H7 (cell line): ENCODE results near the gene ZNF200. TPM values are rescaled to one million over a fixed set of nuclear protein-coding genes. Genes with fewer than 3 reads are reported as not detected.

Experiments used
- DNase-seq: peaks from one replicate; pipeline ENCODE4 v3.0.0; 2012
- H3K27me3 ChIP-seq: 2 replicates; pipeline ENCODE4 v1.6.0; 2011; ENCODE audit warnings: mild to moderate bottlenecking, low read length; ENCODE audit not compliant: control insufficient read depth, insufficient read depth
- H3K36me3 ChIP-seq: replicated peaks from 2 replicates; pipeline ENCODE4 v1.5.1; 2011; ENCODE audit warnings: low read length; ENCODE audit not compliant: control insufficient read depth, insufficient read depth
- H3K4me3 ChIP-seq: 2 replicates; pipeline ENCODE4 v1.5.1; 2011; ENCODE audit warnings: low read depth, mild to moderate bottlenecking, control low read depth, low read length, moderate library complexity; ENCODE audit not compliant: insufficient read depth
- total RNA-seq: library from RNA; depleted of rRNA; stranded (reverse); fragments of >200 nt; shearing (Covaris generic); gene quantifications from 2 replicates; pipeline ENCODE4 v1.2.3, GENCODE V29; 2014

ZNF200 gene
- total RNA-seq, 1 experiment from 2014 or later: 9.1 TPM

- Histone ChIP-seq H3K4me3 (peak overlapping the region; percentile 71), H3K27me3 (peaks cover 11% of the 10 kb centered on the region; the same call in 1 of the 2 replicates), H3K36me3 (no peaks in the 10 kb centered on the region)
- peak; percentile 98 for DNase-seq
These were observed 29.4 kb upstream of the ZNF200 start for GRCh38 chr16:3264137-3265036.

DNA sequence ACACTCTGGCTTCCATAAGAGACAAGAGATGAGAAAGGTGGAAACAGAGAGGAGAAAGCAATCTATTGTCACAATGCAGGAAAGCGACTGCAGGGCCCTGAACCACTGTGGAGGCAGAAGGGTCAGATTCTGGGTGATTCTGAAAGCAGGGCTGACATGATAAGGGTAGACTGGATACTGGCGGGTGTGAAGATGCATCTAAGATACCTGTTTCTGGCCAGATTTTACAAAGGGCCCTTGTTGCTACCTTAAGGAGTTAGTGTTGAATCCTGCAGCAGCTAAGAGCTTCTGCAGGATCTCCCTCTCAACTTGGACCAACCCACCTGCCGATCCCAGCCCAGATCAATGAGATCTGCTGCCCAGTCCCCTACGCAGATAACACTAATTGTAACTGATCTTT, 27.6 kb upstream of the ZNF200 start:
- H3K36me3 ChIP-seq: no peaks in the 10 kb centered on the region
- H3K4me3 ChIP-seq: no peak overlapping the region
- no peak for DNase-seq
- peaks cover 11% of the 10 kb centered on the region; the same call in 1 of the 2 replicates for H3K27me3 ChIP-seq

GRCh38 chr16:3259836-3260235, 24.9 kb upstream of the ZNF200 start:
- peaks cover 10% of the 10 kb centered on the region; the same call in 1 of the 2 replicates for H3K27me3 ChIP-seq
- H3K4me3 ChIP-seq: no peak overlapping the region
- DNase-seq: no peak
- H3K36me3 ChIP-seq: no peaks in the 10 kb centered on the region

DNA sequence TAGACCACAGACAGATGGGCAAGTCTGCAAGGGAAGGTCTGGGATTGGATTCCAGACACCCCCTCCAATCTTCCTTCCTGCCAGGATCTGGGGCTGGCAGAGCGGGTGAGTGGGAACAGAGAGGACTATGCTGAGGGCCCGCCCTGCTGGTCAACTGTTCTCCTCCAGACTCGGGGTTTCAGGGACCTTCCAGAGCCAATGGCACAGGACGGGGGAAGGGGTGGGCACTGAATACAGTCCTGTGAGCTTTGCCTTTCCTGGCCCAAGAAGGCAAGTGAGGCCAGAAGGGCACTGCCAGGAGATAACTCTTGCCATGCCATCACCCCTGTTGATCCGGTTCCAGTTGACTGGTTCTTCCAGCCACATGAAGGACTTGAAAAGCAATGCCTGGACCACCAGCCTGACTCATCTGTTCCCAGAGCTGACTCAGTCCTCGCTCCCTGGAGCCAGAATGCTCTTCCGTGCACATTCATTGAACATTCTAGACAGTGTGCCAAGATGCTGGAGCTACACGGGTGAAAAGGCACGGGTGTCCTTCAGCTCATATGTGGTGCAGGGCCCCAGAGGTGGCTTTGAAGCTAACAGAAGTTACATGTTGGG, 22.0 kb upstream of the ZNF200 start:
- Histone ChIP-seq H3K27me3 (no peaks in the 10 kb centered on the region), H3K36me3 (no peaks in the 10 kb centered on the region), H3K4me3 (no peak overlapping the region)
- DNase-seq: no peak

DNA sequence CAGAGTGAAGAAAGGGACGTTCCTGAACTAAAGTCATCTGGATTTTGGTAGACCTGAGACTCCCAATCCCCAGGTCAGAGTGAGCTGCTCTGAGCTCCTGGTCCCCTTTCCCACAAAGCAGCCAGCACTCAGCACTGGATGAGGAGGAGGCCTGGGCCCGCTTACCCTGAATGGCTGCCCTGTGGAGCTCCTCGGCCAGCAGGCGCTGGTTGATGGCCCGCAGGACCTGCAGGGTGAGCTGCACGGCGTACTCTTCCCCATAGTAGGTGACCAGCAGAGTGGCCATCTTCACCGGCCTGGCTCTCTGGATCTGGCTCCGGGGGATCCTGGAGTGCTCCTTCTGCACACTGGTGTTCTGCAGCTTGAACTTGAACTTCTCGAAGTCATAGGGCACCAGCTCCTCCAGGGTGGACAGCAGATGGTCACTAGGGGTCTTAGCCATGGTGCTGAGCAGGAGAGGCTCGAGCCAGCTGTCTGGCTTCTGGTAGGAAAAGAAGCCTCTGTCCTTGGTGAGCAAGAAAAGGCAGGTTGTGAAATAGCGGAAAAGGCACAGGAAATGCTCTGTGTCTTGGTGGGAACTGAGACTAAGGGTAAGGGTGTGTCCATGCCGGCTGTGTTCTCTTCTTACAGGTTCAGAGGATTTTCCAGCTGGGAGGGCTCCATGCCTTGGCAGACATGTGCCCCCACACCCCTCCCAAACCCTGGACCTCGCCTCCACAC, 21.3 kb upstream of the ZNF200 start, which contains the start of gene MEFV:
TSS of gene MEFV (minus strand) at position 488 of the 720 bp plus-strand sequence. CDS start at position 442, 46 bp downstream.
- DNase-seq: no peak
- Histone ChIP-seq H3K4me3 (no peak within 1 kb of the TSS), H3K36me3 (no peaks in the 10 kb centered on the region), H3K27me3 (no peaks in the 10 kb centered on the region)

DNA sequence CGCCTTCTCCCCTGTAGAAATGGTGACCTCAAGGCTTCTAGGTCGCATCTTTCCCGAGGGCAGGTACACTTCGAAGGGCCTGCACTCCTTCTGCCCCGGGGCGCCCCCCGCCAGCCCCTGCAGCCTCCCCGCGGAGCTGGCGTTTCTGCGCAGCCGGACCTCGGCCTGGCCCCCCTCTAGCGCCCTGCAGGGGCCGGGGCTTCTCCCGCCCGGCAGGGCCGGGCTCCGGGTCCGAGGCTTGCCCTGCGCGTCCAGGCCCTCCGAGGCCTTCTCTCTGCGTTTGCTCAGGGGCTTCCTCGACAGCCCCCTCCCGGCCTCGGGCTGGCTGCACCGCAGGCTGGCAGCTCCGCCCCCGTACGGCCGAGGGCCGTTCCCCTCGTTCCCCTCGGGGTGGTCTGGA, 19.4 kb upstream of the ZNF200 start:
- Histone ChIP-seq H3K36me3 (no peaks in the 10 kb centered on the region), H3K4me3 (no peak overlapping the region), H3K27me3 (no peaks in the 10 kb centered on the region)
- DNase-seq: peak; percentile 50

DNA sequence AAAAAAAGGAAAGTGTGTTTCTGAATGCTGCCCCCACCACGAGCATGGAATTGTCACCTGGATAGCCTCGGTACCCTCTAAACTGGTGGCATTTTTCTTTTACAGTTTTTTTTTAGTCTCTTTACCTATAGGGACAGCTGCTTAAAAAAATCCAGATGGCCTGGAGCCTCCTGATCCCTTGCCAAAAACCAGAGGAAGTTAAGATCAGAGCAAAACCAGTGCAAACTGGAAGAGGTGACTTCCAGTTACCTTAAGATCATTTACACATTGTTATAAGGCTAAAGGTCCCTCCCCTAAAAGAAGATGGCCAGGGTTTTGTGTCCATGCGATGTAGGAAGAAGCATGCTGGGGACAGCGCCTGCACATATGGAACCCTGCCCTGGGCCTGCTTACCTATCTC, 18.0 kb upstream of the ZNF200 start:
- Histone ChIP-seq H3K27me3 (no peaks in the 10 kb centered on the region), H3K36me3 (no peaks in the 10 kb centered on the region), H3K4me3 (no peak overlapping the region)
- no peak for DNase-seq

- H3K4me3 ChIP-seq: no peak overlapping the region
- no peaks in the 10 kb centered on the region for H3K36me3 ChIP-seq
- no peaks in the 10 kb centered on the region for H3K27me3 ChIP-seq
- DNase-seq: no peak
These were observed 14.5 kb upstream of the ZNF200 start for GRCh38 chr16:3249451-3249850.

DNA sequence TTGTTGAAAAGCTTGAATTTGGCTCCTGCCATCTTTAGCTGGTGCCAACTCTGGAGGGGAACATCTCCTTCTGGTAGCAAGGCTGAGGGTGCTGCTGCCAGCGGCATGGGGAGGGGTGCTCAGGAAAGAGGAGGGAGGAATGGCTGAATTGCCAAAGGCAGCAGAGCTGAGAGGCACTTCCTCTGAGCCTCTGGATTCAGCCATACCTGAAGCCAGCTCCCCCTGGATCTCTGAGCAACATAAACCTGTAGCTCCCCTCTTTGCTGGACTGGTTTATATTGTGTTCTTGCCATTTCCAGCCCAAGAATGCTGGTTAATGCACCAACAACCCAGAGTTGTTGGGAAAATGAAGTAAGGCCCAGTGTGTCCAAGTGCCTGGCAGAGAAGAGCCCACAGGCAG, 14.1 kb upstream of the ZNF200 start:
- no peaks in the 10 kb centered on the region for H3K36me3 ChIP-seq
- H3K27me3 ChIP-seq: no peaks in the 10 kb centered on the region

DNA sequence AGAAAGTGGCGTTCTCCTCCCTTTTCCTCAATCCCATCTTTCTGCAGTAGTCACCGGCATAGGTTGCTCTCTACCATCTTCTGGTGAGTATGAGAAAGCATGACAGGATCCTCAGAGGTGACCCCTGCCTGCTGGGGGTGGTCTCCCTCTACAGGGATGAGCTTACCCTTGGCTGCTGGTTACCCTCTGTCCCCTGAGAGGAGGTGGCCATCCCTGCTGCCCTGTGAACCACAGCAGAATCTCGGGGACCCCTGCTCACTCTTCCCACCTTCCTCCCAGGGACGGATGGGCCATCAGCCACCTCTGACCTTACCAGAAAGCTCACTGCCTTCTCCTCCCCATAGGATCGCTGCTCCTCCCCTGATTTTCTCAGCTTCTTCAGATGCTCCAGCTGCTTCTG, 13.6 kb upstream of the ZNF200 start:
- no peaks in the 10 kb centered on the region for H3K36me3 ChIP-seq

More for the DNA sequence above, 14.1 kb upstream of the ZNF200 start:
- no peak overlapping the region for H3K4me3 ChIP-seq
- no peak for DNase-seq

DNA sequence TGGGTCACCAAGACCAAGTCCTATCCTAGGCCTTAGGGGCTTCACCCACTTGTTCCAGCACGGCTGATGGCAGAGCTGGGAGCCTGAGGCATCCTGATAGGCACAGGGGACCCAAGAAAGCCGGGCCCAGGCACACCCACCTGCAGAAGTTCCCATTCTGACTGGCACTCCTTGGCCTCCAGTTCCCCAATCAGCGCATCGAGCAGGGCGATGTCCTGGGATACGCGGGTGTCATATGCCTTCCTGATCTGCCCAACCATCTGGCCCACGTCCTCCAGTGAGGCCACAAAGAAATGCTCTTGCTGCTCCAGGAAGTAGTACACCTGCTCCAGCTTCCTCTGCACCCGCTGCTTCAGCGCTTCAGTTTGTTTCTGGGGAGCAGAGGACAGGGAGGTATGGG, 11.9 kb upstream of the ZNF200 start:
- Histone ChIP-seq H3K36me3 (no peaks in the 10 kb centered on the region), H3K27me3 (no peaks in the 10 kb centered on the region), H3K4me3 (no peak overlapping the region)
- DNase-seq: no peak

More for the DNA sequence above, 13.6 kb upstream of the ZNF200 start:
- Histone ChIP-seq H3K27me3 (no peaks in the 10 kb centered on the region), H3K4me3 (no peak overlapping the region)
- no peak for DNase-seq

GRCh38 chr16:3246002-3246401, 11.0 kb upstream of the ZNF200 start:
- Histone ChIP-seq H3K36me3 (no peaks in the 10 kb centered on the region), H3K4me3 (no peak overlapping the region), H3K27me3 (no peaks in the 10 kb centered on the region)
- DNase-seq: no peak

DNA sequence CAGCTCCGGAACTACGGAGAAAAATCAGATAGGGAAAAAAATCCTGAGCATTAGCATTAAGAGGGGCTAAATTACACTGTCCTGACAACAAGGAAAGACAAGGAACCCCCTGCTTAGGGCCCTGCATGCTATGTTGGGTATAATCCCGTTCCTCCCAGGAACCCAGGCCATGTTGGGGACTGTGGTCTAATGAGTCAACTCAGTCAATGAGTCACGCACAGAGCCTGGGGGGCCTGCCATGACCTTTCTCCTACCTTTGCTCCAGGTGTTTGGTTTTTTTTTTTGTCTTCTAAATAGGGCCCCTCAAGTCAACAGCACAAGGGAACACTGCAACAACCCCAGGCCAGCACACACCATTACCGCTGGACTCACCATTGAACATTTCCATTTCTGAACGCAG, 8.9 kb upstream of the ZNF200 start:
- H3K4me3 ChIP-seq: no peak overlapping the region

DNA sequence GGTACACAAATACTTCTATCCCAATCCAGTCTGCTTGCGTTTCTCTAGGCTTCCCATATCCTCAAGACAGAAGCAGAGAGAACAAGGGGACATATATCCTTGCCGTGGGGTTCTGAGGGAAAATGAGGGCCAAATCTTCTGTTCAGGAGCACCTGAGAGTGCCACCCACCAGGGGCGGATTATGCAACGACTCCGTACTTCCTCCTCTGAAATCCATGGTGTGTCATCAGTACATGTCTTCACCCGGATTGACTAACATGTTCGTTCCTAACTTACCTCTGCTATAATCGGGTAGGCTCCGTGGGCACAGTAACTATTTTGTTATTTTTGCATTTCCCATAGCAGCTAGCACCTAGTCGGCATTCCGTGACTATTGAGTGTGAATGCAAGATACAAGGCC, 7.8 kb upstream of the ZNF200 start:
- Histone ChIP-seq H3K27me3 (no peaks in the 10 kb centered on the region), H3K36me3 (no peaks in the 10 kb centered on the region), H3K4me3 (no peak overlapping the region)
- no peak for DNase-seq

More for the DNA sequence above, 8.9 kb upstream of the ZNF200 start:
- Histone ChIP-seq H3K27me3 (no peaks in the 10 kb centered on the region), H3K36me3 (no peaks in the 10 kb centered on the region)
- no peak for DNase-seq
